ENCODE measurements around the gene OLFML3. TPM values are rescaled to one million over a fixed set of nuclear protein-coding genes. Genes with fewer than 3 reads are reported as not detected.
A peak's percentile ranks its signal among the peaks of the same experiment; 100 is the strongest.

The OLFML3 gene
- total RNA-seq, 6 donors from 2014 or later: 11.5 to 59.9 (median 36.6) TPM

DNA sequence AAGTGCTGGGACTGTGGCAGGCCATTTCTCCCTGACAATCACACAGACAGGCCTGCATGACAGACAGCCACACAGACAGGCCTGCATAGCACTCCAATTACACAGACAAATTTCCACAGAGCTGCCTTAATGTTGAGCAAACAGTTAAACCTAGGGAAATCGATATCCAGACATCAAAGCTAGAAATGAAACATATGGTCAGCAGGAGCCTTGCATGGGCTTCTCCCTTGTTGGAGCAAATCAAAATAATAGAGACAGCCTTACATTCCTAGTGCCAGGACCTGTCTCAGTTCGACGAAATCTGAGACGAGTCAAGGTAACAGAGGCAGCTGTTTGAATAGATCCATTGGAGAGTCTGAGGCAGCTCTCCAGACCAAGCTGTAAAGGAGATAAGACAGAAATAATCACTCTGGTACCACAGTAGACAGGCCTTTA lies 42.4 kb downstream of the OLFML3 start:
- DNase-seq: no peak
- WGBS, 2 donors: 64 to 70% methylated on average over 4 of the region's 4 CpGs
- Histone ChIP-seq H3K36me3 (no peaks in the 10 kb centered on the region), H3K27me3 (no peaks in the 10 kb centered on the region), H3K9me3 (no peaks in the 10 kb centered on the region), H3K4me1 (no peaks in the 10 kb centered on the region), H3K27ac (no peak overlapping the region), H3K4me3 (no peak overlapping the region)
- TF ChIP-seq EP300 (IDR thresholded peaks at IDR 0.05): no peak
- no peak for TF ChIP-seq POLR2A (IDR thresholded peaks at IDR 0.05)
- TF ChIP-seq CTCF (IDR thresholded peaks at IDR 0.05): no peak
- no peak for TF ChIP-seq POLR2AphosphoS5 (IDR thresholded peaks at IDR 0.05)
- ATAC-seq (ENCODE audit: low FRiP score in 2 of 2): no peak

DNA sequence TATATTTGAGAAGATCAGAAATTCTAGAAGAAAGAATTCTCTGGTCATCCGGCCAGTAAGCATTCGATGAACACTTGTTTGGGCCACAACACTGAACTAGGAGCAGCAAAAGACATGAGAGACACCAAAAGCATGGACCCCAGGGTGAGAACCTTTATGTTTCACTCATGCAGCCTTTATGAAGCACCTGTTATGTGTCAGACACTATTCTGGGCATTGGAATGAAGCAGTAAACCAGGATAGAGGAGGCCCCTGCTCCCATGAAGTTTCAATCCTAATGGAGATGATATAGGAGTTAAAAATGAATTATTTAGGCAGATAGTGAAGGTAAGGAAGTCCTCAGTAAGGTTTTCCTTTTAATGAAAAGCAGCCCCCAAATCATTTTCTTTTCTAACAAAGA lies 43.6 kb downstream of the OLFML3 start:
- Histone ChIP-seq H3K4me3 (no peak overlapping the region), H3K4me1 (no peaks in the 10 kb centered on the region), H3K9me3 (no peaks in the 10 kb centered on the region), H3K36me3 (no peaks in the 10 kb centered on the region), H3K27ac (no peak overlapping the region), H3K27me3 (no peaks in the 10 kb centered on the region)
- TF ChIP-seq EP300 (IDR thresholded peaks at IDR 0.05): no peak
- no peak for TF ChIP-seq CTCF (IDR thresholded peaks at IDR 0.05)
- TF ChIP-seq POLR2AphosphoS5 (IDR thresholded peaks at IDR 0.05): no peak
- no peak for TF ChIP-seq POLR2A (IDR thresholded peaks at IDR 0.05)
- DNase-seq: no peak
- ATAC-seq (ENCODE audit: low FRiP score in 2 of 2): no peak
- WGBS, 2 donors: 93 to 100% methylated on average over 2 of the region's 2 CpGs

GRCh38 chr1:114023377-114023776 lies 44.1 kb downstream of the OLFML3 start:
- 87% methylated on average over 6 of the region's 6 CpGs for WGBS, 2 donors
- Histone ChIP-seq H3K27ac (no peak overlapping the region), H3K4me3 (no peak overlapping the region), H3K4me1 (no peaks in the 10 kb centered on the region), H3K27me3 (no peaks in the 10 kb centered on the region), H3K9me3 (no peaks in the 10 kb centered on the region), H3K36me3 (no peaks in the 10 kb centered on the region)
- ATAC-seq (ENCODE audit: low FRiP score in 2 of 2) (no peak), DNase-seq (no peak)
- TF ChIP-seq POLR2A (IDR thresholded peaks at IDR 0.05) (no peak), EP300 (IDR thresholded peaks at IDR 0.05) (no peak), POLR2AphosphoS5 (IDR thresholded peaks at IDR 0.05) (no peak), CTCF (IDR thresholded peaks at IDR 0.05) (no peak)

DNA sequence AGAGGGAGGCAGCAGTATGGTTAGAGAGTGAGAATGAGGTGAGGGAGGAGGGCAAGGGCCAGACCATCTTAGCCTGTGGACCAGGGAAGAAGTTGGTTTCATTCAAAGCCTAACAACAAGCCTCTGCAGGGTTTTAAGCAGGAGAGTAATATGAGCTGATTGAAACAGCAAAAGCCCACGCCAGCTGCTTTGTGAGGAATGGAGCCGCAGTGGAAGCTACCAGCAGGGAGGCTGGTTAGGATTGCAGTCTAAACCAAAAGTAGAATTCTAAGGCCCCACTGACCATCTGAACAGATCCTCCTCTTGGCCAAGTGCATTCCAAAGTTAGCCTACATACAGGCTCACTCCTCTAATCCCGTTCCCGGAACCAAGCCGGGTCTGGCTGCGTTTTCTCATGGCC lies 44.8 kb downstream of the OLFML3 start:
- TF ChIP-seq POLR2AphosphoS5 (IDR thresholded peaks at IDR 0.05): no peak
- no peak for TF ChIP-seq EP300 (IDR thresholded peaks at IDR 0.05)
- TF ChIP-seq POLR2A (IDR thresholded peaks at IDR 0.05): no peak
- TF ChIP-seq CTCF (IDR thresholded peaks at IDR 0.05): no peak
- Histone ChIP-seq H3K4me3 (no peak overlapping the region), H3K27ac (no peak overlapping the region), H3K9me3 (no peaks in the 10 kb centered on the region), H3K36me3 (no peaks in the 10 kb centered on the region), H3K4me1 (no peaks in the 10 kb centered on the region), H3K27me3 (no peaks in the 10 kb centered on the region)
- no peak for DNase-seq
- 90 to 94% methylated on average over 6 of the region's 6 CpGs for WGBS, 2 donors
- peak in 1 of 2 donors; percentile 30 for ATAC-seq (ENCODE audit: low FRiP score in 2 of 2)

- ATAC-seq (ENCODE audit: low FRiP score in 2 of 2) (peak in 1 of 2 donors; percentile 40), DNase-seq (no peak)
- no peak overlapping the region for H3K27ac ChIP-seq
- TF ChIP-seq EP300 (IDR thresholded peaks at IDR 0.05) (no peak), POLR2AphosphoS5 (IDR thresholded peaks at IDR 0.05) (no peak), CTCF (IDR thresholded peaks at IDR 0.05) (no peak), POLR2A (IDR thresholded peaks at IDR 0.05) (no peak)
- no peaks in the 10 kb centered on the region for H3K4me1 ChIP-seq
- no peak overlapping the region for H3K4me3 ChIP-seq
- no peaks in the 10 kb centered on the region for H3K27me3 ChIP-seq
- WGBS, 2 donors: 96 to 97% methylated on average over 5 of the region's 5 CpGs
- no peaks in the 10 kb centered on the region for H3K36me3 ChIP-seq
- H3K9me3 ChIP-seq: no peaks in the 10 kb centered on the region
Observed at GRCh38 chr1:114025609-114026401, 46.5 kb downstream of the OLFML3 start.
